ENCODE results near the gene COL26A1. TPM values are rescaled to one million over a fixed set of nuclear protein-coding genes. Genes with fewer than 3 reads are reported as not detected.

Gene COL26A1
- 21.9 TPM for total RNA-seq

GRCh38 chr7:101362334-101363195 lies at the start of gene COL26A1:
Gene COL26A1 (plus strand): TSS chr7:101362875. CDS start chr7:101363033, 158 bp downstream.

GRCh38 chr7:101321491-101322401 lies 40.9 kb upstream of the COL26A1 start, which contains the start of gene IFT22:
Gene IFT22 (minus strand): TSS chr7:101321812. CDS start chr7:101321709, 103 bp downstream.

Small RNA genes within 50 kb of the gene (small RNA-seq; reads per million reads assigned to genes)
- gene AC004965.1 (ENCODE audit: low replicate concordance) = not detected

Other genes starting within 250 kb of the COL26A1 start
- gene SERPINE1, start 235.8 kb upstream of the COL26A1 start, total RNA-seq = 3.4 TPM
- gene AP1S1, start 208.4 kb upstream of the COL26A1 start, total RNA-seq = 39.6 TPM
- 0.23 TPM for gene VGF, start 197.3 kb upstream of the COL26A1 start, total RNA-seq
- gene NAT16, start 182.6 kb upstream of the COL26A1 start, total RNA-seq = not detected
- gene MOGAT3, start 161.8 kb upstream of the COL26A1 start, total RNA-seq = 1.8 TPM
- gene PLOD3, start 145.3 kb upstream of the COL26A1 start, total RNA-seq = 42.0 TPM
- gene ZNHIT1, start 144.7 kb upstream of the COL26A1 start, total RNA-seq = 77.1 TPM
- 10.6 TPM for gene CLDN15, start 125.1 kb upstream of the COL26A1 start, total RNA-seq
- 132 TPM for gene FIS1, start 117.8 kb upstream of the COL26A1 start, total RNA-seq
- 47.1 TPM for gene IFT22, start 41.1 kb upstream of the COL26A1 start, total RNA-seq

Measured in metanephros (tissue), 2 donors.